Sigmoid colon (tissue), 4 donors: ENCODE results near the gene ERMP1.
A peak's percentile ranks its signal among the peaks of the same experiment; 100 is the strongest.

Source experiments
- CTCF ChIP-seq, 4 experiments: fragments of 450-650 bp in 3 of 4; fragments of 200-600 bp in 1 of 4; IDR thresholded peaks; one replicate each; pipeline ENCODE4 v1.5.1; 2016 to 2019; ENCODE audit warnings: antibody characterized with exemption in 4 of 4, mild to moderate bottlenecking in 3 of 4, moderate library complexity in 2 of 4
- POLR2A ChIP-seq, 2 donors: fragments of 450-650 bp; IDR thresholded peaks; one replicate each; pipeline ENCODE4 v1.6.1; 2016; ENCODE audit warnings: antibody characterized with exemption in 2 of 2, mild to moderate bottlenecking in 2 of 2, moderate library complexity in 2 of 2
- POLR2AphosphoS5 ChIP-seq, 4 donors: sonication (generic); formaldehyde crosslinking; IDR thresholded peaks; one replicate each; pipeline ENCODE4 v1.6.1; 2017; ENCODE audit warnings: antibody characterized with exemption in 4 of 4

GRCh38 chr9:5800969-5801738, 31.8 kb downstream of the ERMP1 start:
- TF ChIP-seq POLR2A (IDR thresholded peaks at IDR 0.05), result no peak
- no peak for TF ChIP-seq CTCF (IDR thresholded peaks at IDR 0.05)
- TF ChIP-seq POLR2AphosphoS5 (IDR thresholded peaks at IDR 0.05), result peak in 1 of 4 donors; percentile 5
